Lung (tissue), 13 donors: ENCODE results near the gene HOXB7. TPM values are rescaled to one million over a fixed set of nuclear protein-coding genes. Genes with fewer than 3 reads are reported as not detected.

Source experiments
- ATAC-seq: fragments of 200-7000 bp; cut with Tn5 transposase; one replicate; pipeline ENCODE4 v1.9.1; 2020; ENCODE audit warnings: moderate number of reproducible peaks; ENCODE audit not compliant: insufficient read depth, low FRiP score
- DNase-seq, 3 donors: peaks; one replicate each; pipeline ENCODE4 v3.0.0-alpha.2; 2013 to 2017
- H3K27ac ChIP-seq, 2 donors: one replicate each; pipeline ENCODE4 v1.5.1; 2013; ENCODE audit warnings: mild to moderate bottlenecking in 2 of 2, moderate library complexity in 2 of 2, control low read depth in 1 of 2, inconsistent platforms in 1 of 2, low read depth in 1 of 2, low read length in 1 of 2
- H3K27me3 ChIP-seq, 3 donors: one replicate each; pipeline ENCODE4 v1.5.1; 2013; ENCODE audit warnings: low read length in 2 of 3; ENCODE audit not compliant: control insufficient read depth in 3 of 3, insufficient read depth in 3 of 3
- H3K36me3 ChIP-seq, 4 donors: one replicate each; pipeline ENCODE4 v1.5.1; 2013; ENCODE audit warnings: low read length in 4 of 4, mild to moderate bottlenecking in 1 of 4, moderate library complexity in 1 of 4; ENCODE audit not compliant: control insufficient read depth in 4 of 4, insufficient read depth in 4 of 4
- H3K4me1 ChIP-seq, 5 donors: one replicate each; pipeline ENCODE4 v1.5.1; 2013; ENCODE audit warnings: low read length in 5 of 5, mild to moderate bottlenecking in 2 of 5, moderate library complexity in 1 of 5; ENCODE audit not compliant: control insufficient read depth in 5 of 5, insufficient read depth in 5 of 5
- H3K4me3 ChIP-seq: one replicate; pipeline ENCODE4 v1.5.1; 2013; ENCODE audit warnings: mild to moderate bottlenecking, control low read depth, moderate library complexity
- H3K9ac ChIP-seq, 2 donors: one replicate each; pipeline ENCODE4 v1.5.1; 2013; ENCODE audit warnings: low read length in 2 of 2, control low read depth in 1 of 2; ENCODE audit not compliant: insufficient read depth in 1 of 2
- H3K9me3 ChIP-seq, 4 donors: one replicate each; pipeline ENCODE4 v1.5.1; 2013; ENCODE audit warnings: low read length in 3 of 4, mild to moderate bottlenecking in 1 of 4, moderate library complexity in 1 of 4; ENCODE audit not compliant: control insufficient read depth in 4 of 4, insufficient read depth in 3 of 4
- CTCF ChIP-seq: IDR thresholded peaks from 2 replicates; pipeline ENCODE4 v1.5.1; 2012; ENCODE audit warnings: mild to moderate bottlenecking; ENCODE audit errors: control extremely low read depth, extremely low read depth
- WGBS, 2 donors: extraction: QIAGEN DNeasy Blood & Tissue Kit; methylation state at CpG; one replicate each; pipeline ENCODE4 v1.1.7; 2013; 5-methylcytosine and 5-hydroxymethylcytosine counted together
- polyA plus RNA-seq, 2 donors: library from polyadenylated mRNA; stranded (reverse); fragments of 200-250 nt; gene quantifications; one replicate each; pipeline ENCODE4 v1.2.1, GENCODE V29; 2013
- small RNA-seq: library from RNA; depleted of rRNA; stranded (forward); fragments of <200 nt; gene quantifications from one replicate; pipeline ENCODE3, GENCODE V24; 2014; ENCODE audit warnings: low replicate concordance
- total RNA-seq, 2 donors: library from RNA; depleted of rRNA in 1 of 2; stranded (reverse); fragments of >200 nt in 1 of 2; gene quantifications; one replicate each; pipeline ENCODE4 v1.2.1, GENCODE V29; 2014 to 2021
- donor health status: control.
- donor health status: control.
- donor health status: Bipolar disorder and iron deficiency.
- donor health status: healthy.
- donor health status: DM: yes; HTN: yes; CAD: no.

Gene HOXB7
- total and polyA plus RNA-seq, 4 donors = 0.43 to 3.3 (median 2.3) TPM

- 65 to 70% methylated on average over 2 of the region's 2 CpGs for WGBS, 2 donors
- Histone ChIP-seq H3K9me3 (no peaks in the 10 kb centered on the region), H3K36me3 (peaks cover 0 to 21% (median 6%) of the 10 kb centered on the region in 4 donors), H3K27ac (peak overlapping the region in 1 of 2 donors; percentile 52), H3K9ac (peak overlapping the region in 1 of 2 donors; percentile 95), H3K4me3 (no peak overlapping the region), H3K27me3 (peaks cover 1 to 58% (median 7%) of the 10 kb centered on the region in 3 donors), H3K4me1 (peaks cover 0 to 87% (median 9%) of the 10 kb centered on the region in 5 donors)
- no peak for TF ChIP-seq CTCF
- DNase-seq (no peak), ATAC-seq (no peak)
These were observed 52.0 kb downstream of the HOXB7 start for GRCh38 chr17:48558831-48559121.

GRCh38 chr17:48558057-48558830, 52.6 kb downstream of the HOXB7 start:
- Histone ChIP-seq H3K36me3 (peaks cover 0 to 20% (median 6%) of the 10 kb centered on the region in 4 donors), H3K9me3 (no peaks in the 10 kb centered on the region), H3K4me3 (no peak overlapping the region), H3K4me1 (peaks cover 0 to 88% (median 9%) of the 10 kb centered on the region in 5 donors), H3K27me3 (peaks cover 0 to 59% (median 5%) of the 10 kb centered on the region in 3 donors), H3K27ac (peak overlapping the region in 1 of 2 donors; percentile 29), H3K9ac (peak overlapping the region; percentile 38 to 95)
- 66 to 69% methylated on average over 13 of the region's 13 CpGs for WGBS, 2 donors
- TF ChIP-seq CTCF = no peak
- peak; percentile 44 to 68 (median 60) for DNase-seq
- no peak for ATAC-seq

Small RNAs within 50 kb of the gene (small RNA-seq; reads per million reads assigned to genes)
- gene MIR196A1 = not detected

Other genes with a start within 250 kb of the HOXB7 start
- gene SKAP1, start 180.8 kb downstream of the HOXB7 start, total RNA-seq = 1 to 10 TPM; 1.4 to 3.3 TPM
- gene SKAP1, start 180.8 kb downstream of the HOXB7 start, polyA plus RNA-seq = 1 to 10 TPM; 1.8 to 4.9 TPM
- not detected for gene HOXB1, start 80.0 kb downstream of the HOXB7 start, total RNA-seq
- gene HOXB1, start 80.0 kb downstream of the HOXB7 start, polyA plus RNA-seq = not detected
- gene HOXB2, start 65.9 kb downstream of the HOXB7 start, total RNA-seq = 10 to 100 TPM in 1 of 2 donors, 1 to 10 TPM in 1; 6.7 to 13.9 TPM
- 1 to 10 TPM; 4.1 to 7.8 TPM for gene HOXB2, start 65.9 kb downstream of the HOXB7 start, polyA plus RNA-seq
- 1 to 10 TPM; 3.5 to 6.7 TPM for gene HOXB4, start 32.7 kb downstream of the HOXB7 start, total RNA-seq
- 1 to 10 TPM; 1.4 to 1.7 TPM for gene HOXB4, start 32.7 kb downstream of the HOXB7 start, polyA plus RNA-seq
- 10 to 100 TPM in 1 of 2 donors, 1 to 10 TPM in 1; 8.6 to 21.1 TPM for gene HOXB3, start 20.8 kb downstream of the HOXB7 start, total RNA-seq
- 1 to 10 TPM; 1.9 to 4.9 TPM for gene HOXB3, start 20.8 kb downstream of the HOXB7 start, polyA plus RNA-seq
- 1 to 10 TPM; 2.6 to 2.9 TPM for gene HOXB5, start 17.2 kb downstream of the HOXB7 start, total RNA-seq
- gene HOXB5, start 17.2 kb downstream of the HOXB7 start, polyA plus RNA-seq = 1 to 10 TPM; 1.8 TPM
- gene HOXB6, start 6.0 kb downstream of the HOXB7 start, total RNA-seq = 1 to 10 TPM; 6.1 to 7.5 TPM
- 1 to 10 TPM; 5.3 to 5.4 TPM for gene HOXB6, start 6.0 kb downstream of the HOXB7 start, polyA plus RNA-seq
- gene HOXB8, start 4.3 kb upstream of the HOXB7 start, total RNA-seq = under 1 TPM in 1 of 2 donors, not detected in 1; 0.31 TPM
- under 1 TPM; 0.08 to 0.10 TPM for gene HOXB8, start 4.3 kb upstream of the HOXB7 start, polyA plus RNA-seq
- under 1 TPM in 1 of 2 donors, not detected in 1; 0.18 TPM for gene HOXB9, start 15.3 kb upstream of the HOXB7 start, total RNA-seq
- gene HOXB9, start 15.3 kb upstream of the HOXB7 start, polyA plus RNA-seq = not detected
- gene PRAC1, start 111.5 kb upstream of the HOXB7 start, total RNA-seq = not detected
- gene PRAC1, start 111.5 kb upstream of the HOXB7 start, polyA plus RNA-seq = not detected
- not detected for gene PRAC2, start 112.2 kb upstream of the HOXB7 start, total RNA-seq
- gene PRAC2, start 112.2 kb upstream of the HOXB7 start, polyA plus RNA-seq = not detected
- gene HOXB13, start 117.7 kb upstream of the HOXB7 start, total RNA-seq = not detected
- gene HOXB13, start 117.7 kb upstream of the HOXB7 start, polyA plus RNA-seq = not detected
- 1 to 10 TPM; 2.3 to 2.8 TPM for gene TTLL6, start 206.2 kb upstream of the HOXB7 start, total RNA-seq
- gene TTLL6, start 206.2 kb upstream of the HOXB7 start, polyA plus RNA-seq = under 1 TPM; 0.94 to 0.95 TPM
- gene CALCOCO2, start 220.0 kb upstream of the HOXB7 start, total RNA-seq = 100 to 1,000 TPM; 102 to 128 TPM
- gene CALCOCO2, start 220.0 kb upstream of the HOXB7 start, polyA plus RNA-seq = 10 to 100 TPM; 46.8 to 84.0 TPM